Hematopoietic multipotent progenitor cell treated with erythropoietin and hydrocortisone succinate and interleukin-3 and kit ligand, for 15 days (in vitro differentiated cells): ENCODE results near the gene FOXK1.
"Not testable (repeated sequence)": the region's sequence is repeated elsewhere in the genome, so short reads cannot be mapped to it uniquely, and the experiment has no call there.

ENCODE experiments used
- DNase-seq: peaks from one replicate; pipeline ENCODE4 v3.0.0-alpha.2; 2015; ENCODE audit warnings: low spot score

Gene FOXK1

GRCh38 chr7:4667776-4668509 lies 14.2 kb upstream of the FOXK1 start:
- DNase-seq = no peak

- no peak for DNase-seq
Measured at GRCh38 chr7:4668510-4668847, 13.6 kb upstream of the FOXK1 start.

GRCh38 chr7:4670791-4671190 lies 11.3 kb upstream of the FOXK1 start:
- DNase-seq = no peak

DNA sequence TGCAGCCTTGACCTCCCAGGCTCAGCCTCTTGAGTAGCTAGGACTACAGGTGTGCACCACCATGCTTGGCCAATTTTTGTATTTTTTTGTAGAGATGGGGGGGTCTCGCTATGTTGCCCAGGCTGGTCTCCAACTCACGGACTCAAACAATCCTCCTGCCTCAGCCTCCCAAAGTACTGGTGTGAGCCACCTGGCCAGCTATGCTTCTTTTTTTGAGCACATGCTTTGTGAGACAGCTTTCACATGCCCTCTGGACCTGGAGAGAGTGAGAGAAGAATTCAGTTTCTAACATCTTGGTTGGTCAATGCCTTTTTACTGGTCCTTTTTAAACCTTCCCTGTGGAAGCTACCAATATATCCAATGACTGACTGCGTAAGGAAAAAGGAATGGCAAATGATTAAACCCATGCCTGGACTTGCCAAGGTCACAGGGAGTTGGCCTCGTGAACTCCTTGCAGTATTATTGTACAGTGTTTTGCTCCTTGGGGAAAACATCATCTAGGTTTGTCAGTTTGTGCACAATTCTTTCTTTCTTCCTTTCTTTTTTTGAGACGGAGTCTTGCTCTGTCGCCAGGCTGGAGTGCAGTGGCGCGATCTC lies 6.2 kb upstream of the FOXK1 start:
- DNase-seq = no peak

DNA sequence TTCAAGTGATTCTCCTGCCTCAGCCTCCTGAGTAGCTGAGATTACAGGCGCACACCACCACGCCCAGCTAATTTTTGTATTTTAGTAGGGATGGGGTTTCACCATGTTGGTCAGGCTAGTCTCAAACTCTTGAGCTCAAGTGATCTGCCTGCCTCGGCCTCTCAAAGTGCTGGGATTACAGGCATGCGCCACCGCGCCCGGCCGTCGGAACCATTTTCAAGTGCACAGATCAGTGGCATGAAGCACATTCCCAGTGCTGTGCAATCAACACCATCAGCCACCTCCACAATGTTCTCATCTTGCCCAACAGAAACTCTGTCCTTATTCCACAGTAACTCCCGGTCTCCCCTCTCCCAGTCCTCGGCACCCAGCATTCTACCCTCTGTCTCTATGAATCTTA lies 4.6 kb upstream of the FOXK1 start:
- not testable (repeated sequence) for DNase-seq

DNA sequence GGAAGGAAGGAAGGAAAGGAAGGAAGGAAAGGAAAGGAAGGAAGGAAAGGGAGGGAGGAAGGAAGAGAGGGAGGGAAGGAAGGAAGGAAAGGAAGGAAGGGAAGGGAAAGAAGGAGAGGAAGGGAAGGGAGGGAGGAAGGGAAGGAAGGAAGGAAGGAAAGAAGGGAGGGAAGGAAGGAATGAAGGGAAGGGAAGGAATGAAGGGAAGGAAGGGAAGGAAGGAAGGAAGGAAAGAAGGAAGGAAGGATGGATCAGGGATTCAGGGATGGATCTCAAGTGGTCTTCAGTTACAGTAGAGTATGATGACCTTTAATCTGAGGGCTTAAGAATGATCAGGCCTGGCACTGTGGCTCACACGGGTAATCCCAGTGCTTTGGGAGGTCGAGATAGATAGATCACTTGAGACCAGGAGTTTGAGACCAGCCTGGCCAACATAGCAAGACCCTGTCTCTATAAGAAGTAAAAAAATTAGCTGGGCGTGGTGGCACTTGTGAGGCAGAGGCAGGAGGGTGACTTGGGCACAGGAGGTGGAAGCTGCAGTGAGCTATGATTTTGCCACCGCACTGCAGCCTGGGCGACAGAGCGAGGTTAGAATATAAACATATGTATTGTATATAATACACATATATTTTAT lies 760 bp upstream of the FOXK1 start:
- DNase-seq = no peak

- DNase-seq = peak; percentile 36
Measured at GRCh38 chr7:4682621-4683042, 537 bp downstream of the FOXK1 start.

GRCh38 chr7:4683043-4683883 lies 1.2 kb downstream of the FOXK1 start:
- DNase-seq = no peak

- no peak for DNase-seq
Measured at GRCh38 chr7:4683884-4684565, 1.9 kb downstream of the FOXK1 start.

- DNase-seq = no peak
Measured at GRCh38 chr7:4684846-4685245, 2.8 kb downstream of the FOXK1 start.

DNA sequence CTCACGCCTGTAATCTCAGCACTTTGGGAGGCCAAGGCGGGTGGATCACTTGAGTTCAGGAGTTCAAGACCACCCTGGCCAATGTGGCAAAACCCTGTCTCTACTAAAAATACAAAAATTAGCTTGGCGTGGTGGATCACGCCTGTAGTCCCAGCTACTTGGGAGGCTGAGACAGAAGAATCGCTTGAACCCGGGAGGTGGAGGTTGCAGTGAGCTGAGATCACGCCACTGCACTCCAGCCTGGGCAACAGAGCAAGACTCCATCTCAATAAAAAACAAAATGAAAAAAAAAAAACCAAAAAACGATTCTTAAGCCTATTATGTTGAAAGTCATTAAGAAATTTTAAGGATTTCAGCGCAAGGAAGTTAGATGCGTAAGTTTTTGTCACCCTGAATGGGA lies 3.6 kb downstream of the FOXK1 start:
- DNase-seq = not testable (repeated sequence)

GRCh38 chr7:4687956-4688355 lies 5.9 kb downstream of the FOXK1 start:
- DNase-seq = no peak

- no peak for DNase-seq
Measured at GRCh38 chr7:4689151-4689550, 7.1 kb downstream of the FOXK1 start.

DNA sequence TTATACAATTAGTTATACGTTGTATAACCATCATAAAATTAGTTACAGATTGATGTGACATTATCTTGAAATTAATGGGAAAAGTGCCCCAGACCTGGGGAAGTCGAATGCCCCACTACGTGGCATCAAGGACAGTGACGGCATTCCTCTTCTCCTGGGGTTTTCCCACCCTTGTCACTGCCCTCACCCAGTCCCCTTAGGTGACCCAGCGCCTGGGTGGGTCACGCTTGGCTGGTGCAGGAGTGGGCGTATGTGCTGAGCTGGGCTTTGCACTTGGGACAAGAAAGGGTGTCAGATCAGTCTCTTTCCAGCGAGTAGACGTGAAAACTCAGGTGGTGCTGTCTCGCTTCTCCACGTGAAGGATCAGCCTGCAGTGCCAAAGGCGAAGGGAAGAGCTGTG lies 7.6 kb downstream of the FOXK1 start:
- no peak for DNase-seq

- no peak for DNase-seq
Measured at GRCh38 chr7:4690953-4691856, 9.1 kb downstream of the FOXK1 start.

- DNase-seq = no peak
Measured at GRCh38 chr7:4692055-4692454, 10.0 kb downstream of the FOXK1 start.

GRCh38 chr7:4692622-4693021 lies 10.5 kb downstream of the FOXK1 start:
- not testable (repeated sequence) for DNase-seq

GRCh38 chr7:4693152-4693551 lies 11.1 kb downstream of the FOXK1 start:
- no peak for DNase-seq

- no peak for DNase-seq
Measured at GRCh38 chr7:4693749-4694148, 11.7 kb downstream of the FOXK1 start.

DNA sequence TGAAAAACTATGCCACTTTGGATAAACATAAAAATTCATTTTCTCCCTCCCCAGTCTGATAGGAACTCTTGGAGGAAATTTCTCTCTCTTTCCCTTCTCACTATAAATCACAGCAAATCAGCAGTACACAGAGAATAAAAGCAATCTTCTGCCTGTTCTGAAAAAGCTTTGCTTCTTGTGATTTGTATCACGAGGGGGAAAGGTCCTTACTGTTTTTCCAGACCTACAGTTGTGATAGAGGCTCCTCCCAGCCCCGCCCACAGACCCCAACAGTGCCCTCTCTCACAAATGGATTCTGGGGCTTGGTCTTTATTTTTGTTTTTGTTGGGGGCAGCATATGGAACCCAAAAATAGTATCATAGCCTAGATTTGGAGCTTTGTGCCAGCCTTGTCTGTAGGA lies 12.2 kb downstream of the FOXK1 start:
- no peak for DNase-seq

DNA sequence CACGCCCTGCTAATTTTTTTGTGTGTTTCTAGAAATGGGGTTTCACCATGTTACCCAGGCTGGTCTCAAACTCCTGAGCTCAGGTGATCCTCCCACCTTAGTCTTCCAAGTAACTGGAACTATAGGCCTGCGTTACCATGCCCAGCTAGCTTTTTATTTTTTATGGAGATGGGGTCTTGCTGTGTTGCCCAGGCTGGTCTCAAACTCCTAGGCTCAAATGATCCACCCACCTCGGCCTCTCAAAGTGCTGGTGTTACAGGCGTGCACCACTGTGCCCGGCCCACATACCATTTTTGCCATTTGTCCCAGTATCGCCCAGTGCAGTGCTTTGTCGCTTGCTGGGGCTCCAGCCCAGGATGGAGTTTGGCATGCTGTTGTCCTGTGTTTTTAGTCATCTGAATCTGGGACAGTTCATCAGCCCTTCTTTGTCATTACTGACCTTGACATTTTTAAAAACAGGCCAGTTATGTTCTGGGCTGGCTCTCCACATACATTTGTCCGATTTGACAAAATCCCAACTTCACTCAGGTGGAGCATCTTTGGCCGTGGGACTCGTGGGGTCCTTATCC lies 16.7 kb downstream of the FOXK1 start:
- DNase-seq = no peak
